H9 (cell line): Measurements from ENCODE around the gene BLOC1S1. TPM values are rescaled to one million over a fixed set of nuclear protein-coding genes. Genes with fewer than 3 reads are reported as not detected.

Experiments used
- DNase-seq: peaks from one replicate; pipeline ENCODE4 v3.0.0-alpha.2; 2017
- H2AFZ ChIP-seq: one replicate; pipeline ENCODE4 v1.6.1; 2013; ENCODE audit warnings: mild to moderate bottlenecking, low read length, control low read depth, moderate library complexity
- H2AK5ac ChIP-seq: 2 replicates; pipeline ENCODE4 v1.6.1; 2013; ENCODE audit warnings: low read length, control low read depth, mixed read lengths; ENCODE audit not compliant: insufficient read length
- H2BK120ac ChIP-seq: one replicate; pipeline ENCODE4 v1.6.1; 2013; ENCODE audit warnings: low read depth, mild to moderate bottlenecking, low read length, control low read depth, inconsistent platforms; ENCODE audit not compliant: poor library complexity, severe bottlenecking
- H2BK12ac ChIP-seq: 2 replicates; pipeline ENCODE4 v1.6.1; 2013; ENCODE audit warnings: low read length, control low read depth, mixed read lengths, low read depth; ENCODE audit not compliant: insufficient read length
- H2BK15ac ChIP-seq: 2 replicates; pipeline ENCODE4 v1.6.1; 2013; ENCODE audit warnings: low read depth, low read length, control low read depth
- H2BK20ac ChIP-seq: one replicate; pipeline ENCODE4 v1.6.1; 2013; ENCODE audit warnings: low read depth, mild to moderate bottlenecking, low read length, control low read depth, inconsistent platforms; ENCODE audit not compliant: poor library complexity, severe bottlenecking
- H2BK5ac ChIP-seq: 2 replicates; pipeline ENCODE4 v1.6.1; 2013; ENCODE audit warnings: low read length, control low read depth, mixed read lengths; ENCODE audit not compliant: insufficient read length
- H3K14ac ChIP-seq: 2 replicates; pipeline ENCODE4 v1.6.1; 2013; ENCODE audit warnings: low read length, control low read depth; ENCODE audit not compliant: insufficient read depth
- H3K18ac ChIP-seq: 2 replicates; pipeline ENCODE4 v1.6.1; 2013; ENCODE audit warnings: low read depth, mild to moderate bottlenecking, mixed read lengths, low read length, control low read depth; ENCODE audit not compliant: insufficient read length
- H3K23ac ChIP-seq: 2 replicates; pipeline ENCODE4 v1.6.1; 2013; ENCODE audit warnings: low read length, control low read depth, mixed read lengths, low read depth; ENCODE audit not compliant: insufficient read length
- H3K23me2 ChIP-seq: 2 replicates; pipeline ENCODE4 v1.6.1; 2013; ENCODE audit warnings: low read depth, mild to moderate bottlenecking, mixed read lengths, low read length, control low read depth; ENCODE audit not compliant: insufficient read length, poor library complexity, severe bottlenecking
- H3K27ac ChIP-seq: 2 replicates; pipeline ENCODE4 v1.5.1; 2013; ENCODE audit warnings: low read length, control low read depth, mixed read lengths, low read depth; ENCODE audit not compliant: insufficient read length
- H3K27me3 ChIP-seq: 2 replicates; pipeline ENCODE4 v1.6.1; 2013; ENCODE audit warnings: low read length, control low read depth, inconsistent platforms; ENCODE audit not compliant: insufficient read depth
- H3K4ac ChIP-seq: 2 replicates; pipeline ENCODE4 v1.6.1; 2013; ENCODE audit warnings: low read depth, mild to moderate bottlenecking, control low read depth, inconsistent platforms, low read length, moderate library complexity
- H3K4me1 ChIP-seq: 2 replicates; pipeline ENCODE4 v1.6.1; 2013; ENCODE audit warnings: low read length, control low read depth, inconsistent platforms; ENCODE audit not compliant: insufficient read depth
- H3K4me2 ChIP-seq: 2 replicates; pipeline ENCODE4 v1.6.1; 2013; ENCODE audit warnings: low read length, control low read depth, mixed read lengths; ENCODE audit not compliant: insufficient read length, insufficient read depth
- H3K56ac ChIP-seq: 2 replicates; pipeline ENCODE4 v1.6.1; 2013; ENCODE audit warnings: low read depth, mild to moderate bottlenecking, mixed read lengths, low read length, control low read depth; ENCODE audit not compliant: insufficient read length
- H3K79me1 ChIP-seq: 2 replicates; pipeline ENCODE4 v1.6.1; 2013; ENCODE audit warnings: low read depth, mild to moderate bottlenecking, moderate library complexity, low read length, control low read depth, inconsistent platforms; ENCODE audit not compliant: insufficient read depth, poor library complexity, severe bottlenecking
- H3K79me2 ChIP-seq: 2 replicates; pipeline ENCODE4 v1.6.1; 2013; ENCODE audit warnings: low read length, control low read depth, inconsistent platforms; ENCODE audit not compliant: insufficient read depth
- H3K9ac ChIP-seq: 2 replicates; pipeline ENCODE4 v1.6.1; 2013; ENCODE audit warnings: low read length, control low read depth, mixed read lengths; ENCODE audit not compliant: insufficient read length; ENCODE audit errors: extremely low read depth
- H3K9me3 ChIP-seq: one replicate; pipeline ENCODE4 v1.6.1; 2013; ENCODE audit warnings: low read depth, low read length, inconsistent platforms; ENCODE audit not compliant: control insufficient read depth
- H3T11ph ChIP-seq: one replicate; pipeline ENCODE4 v1.6.1; 2013; ENCODE audit warnings: mild to moderate bottlenecking, low read length, control low read depth, inconsistent platforms
- H4K20me1 ChIP-seq: one replicate; pipeline ENCODE4 v1.6.1; 2013; ENCODE audit not compliant: control insufficient read depth, insufficient read length, insufficient read depth
- H4K5ac ChIP-seq: 2 replicates; pipeline ENCODE4 v1.6.1; 2013; ENCODE audit warnings: low read depth, mild to moderate bottlenecking, mixed read lengths, low read length, control low read depth; ENCODE audit not compliant: insufficient read length
- H4K8ac ChIP-seq: replicated peaks from 2 replicates; pipeline ENCODE4 v1.6.1; 2013; ENCODE audit warnings: low read length, control low read depth, mixed read lengths, low read depth; ENCODE audit not compliant: insufficient read length
- H4K91ac ChIP-seq: 2 replicates; pipeline ENCODE4 v1.6.1; 2013; ENCODE audit warnings: low read depth, mild to moderate bottlenecking, moderate library complexity, mixed read lengths, low read length, control low read depth; ENCODE audit not compliant: insufficient read length
- H3K27ac Mint-ChIP-seq, 3 experiments: 2 replicates in 2 of 3; 3 replicates in 1 of 3; pipeline ENCODE4 v1.8.0; 2020 to 2021; ENCODE audit warnings: mixed read lengths in 3 of 3, mild to moderate bottlenecking in 1 of 3, moderate library complexity in 1 of 3
- H3K27me3 Mint-ChIP-seq: 2 replicates; pipeline ENCODE4 v1.8.0; 2021; ENCODE audit warnings: low read depth, mild to moderate bottlenecking, moderate library complexity, mixed read lengths
- H3K36me3 Mint-ChIP-seq, 3 experiments: 2 replicates in 2 of 3; 3 replicates in 1 of 3; pipeline ENCODE4 v1.8.0; 2020 to 2021; ENCODE audit warnings: low read depth in 3 of 3, mixed read lengths in 3 of 3; ENCODE audit not compliant: insufficient read depth in 1 of 3
- H3K4me1 Mint-ChIP-seq, 2 experiments: 2 replicates each; pipeline ENCODE4 v1.8.0; 2020; ENCODE audit warnings: mixed read lengths in 2 of 2
- H3K4me3 Mint-ChIP-seq, 2 experiments: 2 replicates in 1 of 2; 3 replicates in 1 of 2; pipeline ENCODE4 v1.8.0; 2020 to 2021; ENCODE audit warnings: mild to moderate bottlenecking in 2 of 2, mixed read lengths in 2 of 2, moderate library complexity in 1 of 2
- H3K9me3 Mint-ChIP-seq, 2 experiments: 2 replicates in 1 of 2; 3 replicates in 1 of 2; pipeline ENCODE4 v1.8.0; 2020; ENCODE audit warnings: mild to moderate bottlenecking in 2 of 2, mixed read lengths in 2 of 2, moderate library complexity in 1 of 2
- CTCF ChIP-seq: fragments of 200-600 bp; sonication (generic); conservative IDR thresholded peaks from 3 replicates; pipeline ENCODE4 v1.8.0; 2021; ENCODE audit warnings: antibody characterized with exemption, mild to moderate bottlenecking
- WGBS: extraction: QIAGEN DNeasy Blood & Tissue Kit; methylation state at CpG from one replicate; pipeline ENCODE4 v1.1.7; 2013; ENCODE audit warnings: missing lambda C conversion rate, low lambda C conversion rate, mixed read lengths; ENCODE audit not compliant: insufficient read length; ENCODE audit errors: extremely low coverage; 5-methylcytosine and 5-hydroxymethylcytosine counted together
- total RNA-seq: library from RNA; stranded (reverse); gene quantifications from 2 replicates; pipeline ENCODE4 v1.2.1, GENCODE V29; 2021

Gene BLOC1S1
- total RNA-seq, 1 experiment from 2014 or later: 108 TPM

GRCh38 chr12:55736780-55737580 lies 21.1 kb downstream of the BLOC1S1 start:
- H3K27ac ChIP-seq: no peak overlapping the region
- peak; percentile 98 for TF ChIP-seq CTCF

More at GRCh38 chr12:55736780-55737580, 21.1 kb downstream of the BLOC1S1 start:
- Histone ChIP-seq H3K4me2 (no peak overlapping the region), H4K8ac (no peak overlapping the region), H4K5ac (no peak overlapping the region), H3K4ac (no peak overlapping the region), H3K9me3 (no peaks in the 10 kb centered on the region), H3K79me2 (no peaks in the 10 kb centered on the region), H2BK12ac (no peak overlapping the region), H2BK20ac (no peak overlapping the region), H3K79me1 (no peaks in the 10 kb centered on the region), H3K23me2 (peaks cover 9% of the 10 kb centered on the region), H3K14ac (no peak overlapping the region), H2BK5ac (no peak overlapping the region), H4K20me1 (peaks cover 2% of the 10 kb centered on the region), H3T11ph (no peak overlapping the region), H2AFZ (no peak overlapping the region), H2BK120ac (no peak overlapping the region), H3K23ac (no peak overlapping the region), H3K56ac (no peak overlapping the region), H2BK15ac (no peak overlapping the region), H3K27me3 (no peaks in the 10 kb centered on the region), H4K91ac (no peak overlapping the region), H3K4me1 (no peaks in the 10 kb centered on the region), H2AK5ac (no peak overlapping the region), H3K18ac (no peak overlapping the region), H3K9ac (no peak overlapping the region)
- H3K27me3 Mint-ChIP-seq: peaks cover 4% of the 10 kb centered on the region; the same call in 1 of the 2 replicates
- peak overlapping the region; percentile 69 to 89 for H3K4me3 Mint-ChIP-seq
- peak overlapping the region; percentile 56 to 91 (median 87); a peak in 6 of 7 replicates for H3K27ac Mint-ChIP-seq
- H3K4me1 Mint-ChIP-seq: peaks cover 25 to 31% of the 10 kb centered on the region in 2 experiments
- peak; percentile 98 for DNase-seq
- H3K9me3 Mint-ChIP-seq: no peaks in the 10 kb centered on the region
- WGBS: no CpG with 5 or more reads among the region's 6 CpGs
- H3K36me3 Mint-ChIP-seq: no peaks in the 10 kb centered on the region; a peak in 1 of 7 replicates
